HCT116 (cell line): ENCODE data around the gene TBC1D12. TPM values are rescaled to one million over a fixed set of nuclear protein-coding genes. Genes with fewer than 3 reads are reported as not detected.

ENCODE experiments used
- ATAC-seq: fragments of 200-7000 bp; cut with Tn5 transposase; 2 replicates; pipeline ENCODE4 v1.9.1; 2020; ENCODE audit warnings: mild to moderate bottlenecking, moderate library complexity
- BruUV-seq: library from RNA; stranded (reverse); fragments of 400-500 nt; replicated peaks from 2 replicates; lab custom pipeline; 2021; lab: Mats Ljungman, UMichigan
- CTCF ChIA-PET: fragments of 300-600 bp; sonication (Branson Sonifier 250); formaldehyde crosslinking; loops from one replicate; lab custom pipeline; 2021; ENCODE audit warnings: antibody characterized with exemption; lab: Charles Lee
- POLR2A ChIA-PET: fragments of 300-600, 350-600 bp; sonication (Branson Sonifier 250); formaldehyde crosslinking; loops from one replicate; lab custom pipeline; 2021; ENCODE audit warnings: antibody characterized with exemption; lab: Charles Lee
- RAD21 ChIA-PET, 2 experiments: fragments of 300-600 bp; sonication (Branson Sonifier 250); formaldehyde crosslinking; loops; one replicate each; lab custom pipeline; 2023; ENCODE audit warnings: low total read pairs in 2 of 2; ENCODE audit not compliant: uncharacterized antibody in 2 of 2, unreplicated experiment in 2 of 2, low non-redundant PET in 1 of 2; lab: Charles Lee
- DNase-seq: peaks from one replicate; pipeline ENCODE4 v3.0.0-alpha.2; 2010; ENCODE audit warnings: low read depth, low spot score
- H2AFZ ChIP-seq: fragments of 200-600 bp; shearing (Covaris generic), sonication (generic); 2 replicates; pipeline ENCODE4 v1.6.1; 2017; ENCODE audit warnings: low read depth, mixed run types, mixed read lengths, antibody characterized with exemption, low read length; ENCODE audit not compliant: poor library complexity, severe bottlenecking
- H3K27ac ChIP-seq: 2 replicates; pipeline ENCODE4 v1.5.1; 2012; ENCODE audit warnings: low read depth, low read length
- H3K27me3 ChIP-seq: fragments of 200-600 bp; sonication (generic); 2 replicates; pipeline ENCODE4 v1.6.1; 2016; ENCODE audit warnings: mixed run types, low read length, mixed read lengths; ENCODE audit not compliant: insufficient read depth
- H3K36me3 ChIP-seq, 2 experiments: fragments of 200-500 bp in 1 of 2; fragments of 200-600 bp in 1 of 2; sonication (Bioruptor generic) in 1 of 2; sonication (generic) in 1 of 2; 2 replicates each; pipeline versions ENCODE4 v1.5.1 to v1.6.1; 2014 to 2016; ENCODE audit warnings: low read length in 2 of 2, inconsistent platforms in 1 of 2, mixed read lengths in 1 of 2, mixed run types in 1 of 2; ENCODE audit not compliant: insufficient read depth in 2 of 2, control insufficient read depth in 1 of 2
- H3K4me1 ChIP-seq, 2 experiments: fragments of 200-600 bp in 1 of 2; sonication (generic) in 1 of 2; 2 replicates each; pipeline versions ENCODE4 v1.5.1 to v1.6.1; 2012 to 2017; ENCODE audit warnings: low read length in 2 of 2, inconsistent platforms in 1 of 2, mild to moderate bottlenecking in 1 of 2, mixed read lengths in 1 of 2, mixed run types in 1 of 2, moderate library complexity in 1 of 2; ENCODE audit not compliant: insufficient read depth in 2 of 2, control insufficient read depth in 1 of 2
- H3K4me2 ChIP-seq: fragments of 200-600 bp; sonication (generic); 2 replicates; pipeline ENCODE4 v1.6.1; 2017; ENCODE audit warnings: mixed run types, low read length, mixed read lengths
- H3K4me3 ChIP-seq, 2 experiments: fragments of 200-600 bp in 1 of 2; sonication (generic) in 1 of 2; replicated peaks in 1 of 2; 2 replicates each; pipeline ENCODE4 v1.5.1; 2011 to 2016; ENCODE audit warnings: low read length in 2 of 2, control low read depth in 1 of 2, low read depth in 1 of 2, mild to moderate bottlenecking in 1 of 2, mixed read lengths in 1 of 2, mixed run types in 1 of 2
- H3K79me2 ChIP-seq: fragments of 200-600 bp; sonication (generic); 2 replicates; pipeline ENCODE4 v1.6.1; 2017; ENCODE audit warnings: mild to moderate bottlenecking, mixed run types, low read length, moderate library complexity, mixed read lengths; ENCODE audit not compliant: insufficient read depth
- H3K9ac ChIP-seq: fragments of 200-600 bp; sonication (generic); 2 replicates; pipeline ENCODE4 v1.6.1; 2016; ENCODE audit warnings: low read length, mixed read lengths
- H3K9me2 ChIP-seq: fragments of 200-600 bp; sonication (generic), shearing (Covaris generic); 2 replicates; pipeline ENCODE4 v1.6.1; 2017; ENCODE audit warnings: mixed run types, mild to moderate bottlenecking, moderate library complexity; ENCODE audit not compliant: insufficient read depth
- H3K9me3 ChIP-seq, 2 experiments: fragments of 200-500 bp in 1 of 2; fragments of 200-600 bp in 1 of 2; sonication (Bioruptor generic) in 1 of 2; sonication (generic) in 1 of 2; 2 replicates each; pipeline ENCODE4 v1.6.1; 2014 to 2017; ENCODE audit warnings: low read length in 2 of 2, mixed read lengths in 2 of 2, inconsistent platforms in 1 of 2, low read depth in 1 of 2, mild to moderate bottlenecking in 1 of 2, mixed run types in 1 of 2, moderate library complexity in 1 of 2; ENCODE audit not compliant: control insufficient read depth in 1 of 2, insufficient read depth in 1 of 2
- H4K20me1 ChIP-seq: fragments of 200-600 bp; sonication (generic), shearing (Covaris generic); 2 replicates; pipeline ENCODE4 v1.6.1; 2017; ENCODE audit warnings: mixed run types, mild to moderate bottlenecking, moderate library complexity; ENCODE audit not compliant: insufficient read depth
- ATF3 ChIP-seq: IDR thresholded peaks from 2 replicates; pipeline ENCODE4 v1.6.1; 2012
- CEBPB ChIP-seq: IDR thresholded peaks from 2 replicates; pipeline ENCODE4 v1.6.1; 2012; ENCODE audit warnings: low read depth
- EZH2phosphoT487 ChIP-seq: fragments of 200-600 bp; IDR thresholded peaks from 2 replicates; pipeline ENCODE4 v1.6.1; 2018; ENCODE audit warnings: antibody characterized with exemption, borderline replicate concordance
- FOSL1 ChIP-seq: IDR thresholded peaks from 2 replicates; pipeline ENCODE4 v1.6.1; 2012; ENCODE audit warnings: low read depth
- JUND ChIP-seq: IDR thresholded peaks from 2 replicates; pipeline ENCODE4 v1.6.1; 2012
- MAX ChIP-seq: IDR thresholded peaks from 2 replicates; pipeline ENCODE4 v1.6.1; 2012
- POLR2A ChIP-seq: IDR thresholded peaks from 2 replicates; pipeline ENCODE4 v1.7.0; 2011; ENCODE audit warnings: borderline replicate concordance; ENCODE audit not compliant: insufficient read depth, insufficient read length; ENCODE audit errors: extremely low read depth
- POLR2AphosphoS5 ChIP-seq: IDR thresholded peaks from 2 replicates; pipeline ENCODE4 v1.6.1; 2011; ENCODE audit warnings: mild to moderate bottlenecking, low read depth, low read length, moderate library complexity
- SRF ChIP-seq: IDR thresholded peaks from 2 replicates; pipeline ENCODE4 v1.6.1; 2012; ENCODE audit warnings: low read depth
- TCF7L2 ChIP-seq: IDR thresholded peaks from 2 replicates; pipeline ENCODE4 v1.7.0; 2011; ENCODE audit warnings: borderline replicate concordance, inconsistent platforms; ENCODE audit not compliant: insufficient read depth, insufficient read length; ENCODE audit errors: extremely low read depth
- YY1 ChIP-seq: IDR thresholded peaks from 2 replicates; pipeline ENCODE4 v1.6.1; 2011; ENCODE audit warnings: low read length, low read depth, moderate library complexity, mild to moderate bottlenecking; ENCODE audit not compliant: insufficient replicate concordance; ENCODE audit errors: extremely low read depth
- ZBTB33 ChIP-seq: IDR thresholded peaks from 2 replicates; pipeline ENCODE4 v1.6.1; 2011; ENCODE audit warnings: mild to moderate bottlenecking, low read length, moderate library complexity; ENCODE audit not compliant: insufficient replicate concordance; ENCODE audit errors: extremely low read depth
- ZFX ChIP-seq: fragments of 450-650 bp; IDR thresholded peaks from 2 replicates; pipeline ENCODE4 v1.6.1; 2017
- intact Hi-C: fragments of 100-400 bp; cut with micrococcal nuclease; formaldehyde crosslinking; loops from 2 replicates; pipeline ENCODE4 v1.10.0; 2022
- total RNA-seq: library from RNA; stranded (reverse); gene quantifications from one replicate; pipeline ENCODE4 v1.2.1, GENCODE V29; 2021; ENCODE audit not compliant: unreplicated experiment

The TBC1D12 gene
- total RNA-seq, 1 experiment from 2014 or later, result 7.1 TPM

- intact Hi-C loops, result no loop called here
- ChIA-PET CTCF (interaction anchor here (1.1 to 2.0 kb wide), 2 partner anchors 36 to 86 kb away, joined by 3 to 9 read pairs; no protein-coding TSS in a partner anchor), RAD21 (no interaction called here), POLR2A (no interaction called here)
- H3K4me2 ChIP-seq, result peak overlapping the region; percentile 23; the same call in 1 of the 2 replicates
- H3K4me3 ChIP-seq, result no peak overlapping the region
- H3K36me3 ChIP-seq, result no peaks in the 10 kb centered on the region
- no TSS peak for BruUV-seq
- no peaks in the 10 kb centered on the region for H3K27me3 ChIP-seq
- no peak for ATAC-seq
- no peak overlapping the region for H3K27ac ChIP-seq
- peaks cover 87% of the 10 kb centered on the region for H3K79me2 ChIP-seq
- no peak for TF ChIP-seq ATF3
- no peak for TF ChIP-seq JUND
- no peak for TF ChIP-seq YY1
- no peak for TF ChIP-seq MAX
- TF ChIP-seq TCF7L2, result no peak
- no peak for TF ChIP-seq POLR2A
- TF ChIP-seq SRF, result no peak
- no peak for TF ChIP-seq FOSL1
- TF ChIP-seq EZH2phosphoT487, result no peak
- no peak for TF ChIP-seq CEBPB
- no peak for TF ChIP-seq POLR2AphosphoS5
- TF ChIP-seq ZBTB33, result no peak
- no peak for TF ChIP-seq ZFX
- no peak overlapping the region for H3K9ac ChIP-seq
- H4K20me1 ChIP-seq, result no peaks in the 10 kb centered on the region
- no peak for DNase-seq
- no peaks in the 10 kb centered on the region for H3K9me3 ChIP-seq
- no peaks in the 10 kb centered on the region for H3K9me2 ChIP-seq
- H3K4me1 ChIP-seq, result peaks cover 9 to 25% of the 10 kb centered on the region in 2 experiments
- H2AFZ ChIP-seq, result no peak overlapping the region
Observed at GRCh38 chr10:94407668-94408067, 5.3 kb downstream of the TBC1D12 start.
